ENCODE data around the gene NUDT6.

GRCh38 chr4:122873821-122874593 lies 48.4 kb downstream of the NUDT6 start:
- TF ChIP-seq CTCF (IDR thresholded peaks at IDR 0.05; ENCODE audit: insufficient read depth, low read length, poor library complexity, severe bottlenecking) (no peak), EZH2phosphoT487 (conservative IDR thresholded peaks at IDR 0.05; ENCODE audit: low read length) (no peak)
